HCT116 (cell line): ENCODE measurements around the gene CTBP1. TPM values are rescaled to one million over a fixed set of nuclear protein-coding genes. Genes with fewer than 3 reads are reported as not detected.

Experiments
- ATAC-seq: fragments of 200-7000 bp; cut with Tn5 transposase; 2 replicates; pipeline ENCODE4 v1.9.1; 2020; ENCODE audit warnings: mild to moderate bottlenecking, moderate library complexity
- BruUV-seq: library from RNA; stranded (reverse); fragments of 400-500 nt; replicated peaks from 2 replicates; lab custom pipeline; 2021; lab: Mats Ljungman, UMichigan
- CTCF ChIA-PET: fragments of 300-600 bp; sonication (Branson Sonifier 250); formaldehyde crosslinking; loops from one replicate; lab custom pipeline; 2021; ENCODE audit warnings: antibody characterized with exemption; lab: Charles Lee
- POLR2A ChIA-PET: fragments of 300-600, 350-600 bp; sonication (Branson Sonifier 250); formaldehyde crosslinking; loops from one replicate; lab custom pipeline; 2021; ENCODE audit warnings: antibody characterized with exemption; lab: Charles Lee
- RAD21 ChIA-PET, 2 experiments: fragments of 300-600 bp; sonication (Branson Sonifier 250); formaldehyde crosslinking; loops; one replicate each; lab custom pipeline; 2023; ENCODE audit warnings: low total read pairs in 2 of 2; ENCODE audit not compliant: uncharacterized antibody in 2 of 2, unreplicated experiment in 2 of 2, low non-redundant PET in 1 of 2; lab: Charles Lee
- DNase-seq: peaks from one replicate; pipeline ENCODE4 v3.0.0-alpha.2; 2010; ENCODE audit warnings: low read depth, low spot score
- H2AFZ ChIP-seq: fragments of 200-600 bp; shearing (Covaris generic), sonication (generic); 2 replicates; pipeline ENCODE4 v1.6.1; 2017; ENCODE audit warnings: low read depth, mixed run types, mixed read lengths, antibody characterized with exemption, low read length; ENCODE audit not compliant: poor library complexity, severe bottlenecking
- H3K27ac ChIP-seq: 2 replicates; pipeline ENCODE4 v1.5.1; 2012; ENCODE audit warnings: low read depth, low read length
- H3K27me3 ChIP-seq: fragments of 200-600 bp; sonication (generic); 2 replicates; pipeline ENCODE4 v1.6.1; 2016; ENCODE audit warnings: mixed run types, low read length, mixed read lengths; ENCODE audit not compliant: insufficient read depth
- H3K36me3 ChIP-seq, 2 experiments: fragments of 200-500 bp in 1 of 2; fragments of 200-600 bp in 1 of 2; sonication (Bioruptor generic) in 1 of 2; sonication (generic) in 1 of 2; 2 replicates each; pipeline versions ENCODE4 v1.5.1 to v1.6.1; 2014 to 2016; ENCODE audit warnings: low read length in 2 of 2, inconsistent platforms in 1 of 2, mixed read lengths in 1 of 2, mixed run types in 1 of 2; ENCODE audit not compliant: insufficient read depth in 2 of 2, control insufficient read depth in 1 of 2
- H3K4me1 ChIP-seq, 2 experiments: fragments of 200-600 bp in 1 of 2; sonication (generic) in 1 of 2; 2 replicates each; pipeline versions ENCODE4 v1.5.1 to v1.6.1; 2012 to 2017; ENCODE audit warnings: low read length in 2 of 2, inconsistent platforms in 1 of 2, mild to moderate bottlenecking in 1 of 2, mixed read lengths in 1 of 2, mixed run types in 1 of 2, moderate library complexity in 1 of 2; ENCODE audit not compliant: insufficient read depth in 2 of 2, control insufficient read depth in 1 of 2
- H3K4me2 ChIP-seq: fragments of 200-600 bp; sonication (generic); 2 replicates; pipeline ENCODE4 v1.6.1; 2017; ENCODE audit warnings: mixed run types, low read length, mixed read lengths
- H3K4me3 ChIP-seq, 2 experiments: fragments of 200-600 bp in 1 of 2; sonication (generic) in 1 of 2; replicated peaks in 1 of 2; 2 replicates each; pipeline ENCODE4 v1.5.1; 2011 to 2016; ENCODE audit warnings: low read length in 2 of 2, control low read depth in 1 of 2, low read depth in 1 of 2, mild to moderate bottlenecking in 1 of 2, mixed read lengths in 1 of 2, mixed run types in 1 of 2
- H3K79me2 ChIP-seq: fragments of 200-600 bp; sonication (generic); 2 replicates; pipeline ENCODE4 v1.6.1; 2017; ENCODE audit warnings: mild to moderate bottlenecking, mixed run types, low read length, moderate library complexity, mixed read lengths; ENCODE audit not compliant: insufficient read depth
- H3K9ac ChIP-seq: fragments of 200-600 bp; sonication (generic); 2 replicates; pipeline ENCODE4 v1.6.1; 2016; ENCODE audit warnings: low read length, mixed read lengths
- H3K9me2 ChIP-seq: fragments of 200-600 bp; sonication (generic), shearing (Covaris generic); 2 replicates; pipeline ENCODE4 v1.6.1; 2017; ENCODE audit warnings: mixed run types, mild to moderate bottlenecking, moderate library complexity; ENCODE audit not compliant: insufficient read depth
- H3K9me3 ChIP-seq, 2 experiments: fragments of 200-500 bp in 1 of 2; fragments of 200-600 bp in 1 of 2; sonication (Bioruptor generic) in 1 of 2; sonication (generic) in 1 of 2; 2 replicates each; pipeline ENCODE4 v1.6.1; 2014 to 2017; ENCODE audit warnings: low read length in 2 of 2, mixed read lengths in 2 of 2, inconsistent platforms in 1 of 2, low read depth in 1 of 2, mild to moderate bottlenecking in 1 of 2, mixed run types in 1 of 2, moderate library complexity in 1 of 2; ENCODE audit not compliant: control insufficient read depth in 1 of 2, insufficient read depth in 1 of 2
- H4K20me1 ChIP-seq: fragments of 200-600 bp; sonication (generic), shearing (Covaris generic); 2 replicates; pipeline ENCODE4 v1.6.1; 2017; ENCODE audit warnings: mixed run types, mild to moderate bottlenecking, moderate library complexity; ENCODE audit not compliant: insufficient read depth
- CEBPB ChIP-seq: IDR thresholded peaks from 2 replicates; pipeline ENCODE4 v1.6.1; 2012; ENCODE audit warnings: low read depth
- EZH2 ChIP-seq: fragments of 200-600 bp; sonication (generic); IDR thresholded peaks from 2 replicates; pipeline ENCODE4 v1.6.1; 2017; ENCODE audit warnings: antibody characterized with exemption, mixed run types
- FOSL1 ChIP-seq: IDR thresholded peaks from 2 replicates; pipeline ENCODE4 v1.6.1; 2012; ENCODE audit warnings: low read depth
- JUND ChIP-seq: IDR thresholded peaks from 2 replicates; pipeline ENCODE4 v1.6.1; 2012
- SP1 ChIP-seq: IDR thresholded peaks from 2 replicates; pipeline ENCODE4 v1.6.1; 2012; ENCODE audit warnings: low read depth
- TCF7L2 ChIP-seq: IDR thresholded peaks from 2 replicates; pipeline ENCODE4 v1.7.0; 2011; ENCODE audit warnings: borderline replicate concordance, inconsistent platforms; ENCODE audit not compliant: insufficient read depth, insufficient read length; ENCODE audit errors: extremely low read depth
- intact Hi-C: fragments of 100-400 bp; cut with micrococcal nuclease; formaldehyde crosslinking; loops from 2 replicates; pipeline ENCODE4 v1.10.0; 2022
- total RNA-seq: library from RNA; stranded (reverse); gene quantifications from one replicate; pipeline ENCODE4 v1.2.1, GENCODE V29; 2021; ENCODE audit not compliant: unreplicated experiment
- TF ChIP-seq, protein P1 (sequence below), 3 experiments: fragments of 200-600 bp in 1 of 3; sonication (generic) in 1 of 3; IDR thresholded peaks in 2 of 3; conservative IDR thresholded peaks in 1 of 3; 2 replicates each; pipeline ENCODE4 v1.5.1; 2012 to 2017; ENCODE audit warnings: low read depth in 2 of 3, low read length in 2 of 3, antibody characterized with exemption in 1 of 3, borderline replicate concordance in 1 of 3, control low read depth in 1 of 3, mild to moderate bottlenecking in 1 of 3, mixed read lengths in 1 of 3, mixed run types in 1 of 3, moderate library complexity in 1 of 3; ENCODE audit not compliant: insufficient read depth in 1 of 3
- TF ChIP-seq, protein P2 (sequence below): IDR thresholded peaks from 2 replicates; pipeline ENCODE4 v1.6.1; 2012; ENCODE audit warnings: low read depth
- TF ChIP-seq, protein P3 (sequence below): IDR thresholded peaks from 2 replicates; pipeline ENCODE4 v1.6.1; 2012

Gene CTBP1
- total RNA-seq, 1 experiment from 2014 or later: 175 TPM

- DNase-seq (no peak), ATAC-seq (no peak)
- no TSS peak for BruUV-seq
- peaks cover 13 to 17% of the 10 kb centered on the region in 2 experiments for H3K4me1 ChIP-seq
- intact Hi-C loops: no loop called here
- no peaks in the 10 kb centered on the region for H3K9me2 ChIP-seq
- H2AFZ ChIP-seq: no peak overlapping the region
- TF ChIP-seq, protein P1, sequence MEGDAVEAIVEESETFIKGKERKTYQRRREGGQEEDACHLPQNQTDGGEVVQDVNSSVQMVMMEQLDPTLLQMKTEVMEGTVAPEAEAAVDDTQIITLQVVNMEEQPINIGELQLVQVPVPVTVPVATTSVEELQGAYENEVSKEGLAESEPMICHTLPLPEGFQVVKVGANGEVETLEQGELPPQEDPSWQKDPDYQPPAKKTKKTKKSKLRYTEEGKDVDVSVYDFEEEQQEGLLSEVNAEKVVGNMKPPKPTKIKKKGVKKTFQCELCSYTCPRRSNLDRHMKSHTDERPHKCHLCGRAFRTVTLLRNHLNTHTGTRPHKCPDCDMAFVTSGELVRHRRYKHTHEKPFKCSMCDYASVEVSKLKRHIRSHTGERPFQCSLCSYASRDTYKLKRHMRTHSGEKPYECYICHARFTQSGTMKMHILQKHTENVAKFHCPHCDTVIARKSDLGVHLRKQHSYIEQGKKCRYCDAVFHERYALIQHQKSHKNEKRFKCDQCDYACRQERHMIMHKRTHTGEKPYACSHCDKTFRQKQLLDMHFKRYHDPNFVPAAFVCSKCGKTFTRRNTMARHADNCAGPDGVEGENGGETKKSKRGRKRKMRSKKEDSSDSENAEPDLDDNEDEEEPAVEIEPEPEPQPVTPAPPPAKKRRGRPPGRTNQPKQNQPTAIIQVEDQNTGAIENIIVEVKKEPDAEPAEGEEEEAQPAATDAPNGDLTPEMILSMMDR (IDR thresholded peaks at IDR 0.05 in 2 of 3, conservative IDR thresholded peaks at IDR 0.05 in 1 of 3; ENCODE audit: borderline replicate concordance in 1 of 3, insufficient read depth in 1 of 3, low read depth in 2 of 3, low read length in 2 of 3): no peak
- TF ChIP-seq TCF7L2 (no peak), FOSL1 (no peak), CEBPB (no peak), SP1 (no peak), EZH2 (no peak), JUND (no peak)
- TF ChIP-seq, protein P2, sequence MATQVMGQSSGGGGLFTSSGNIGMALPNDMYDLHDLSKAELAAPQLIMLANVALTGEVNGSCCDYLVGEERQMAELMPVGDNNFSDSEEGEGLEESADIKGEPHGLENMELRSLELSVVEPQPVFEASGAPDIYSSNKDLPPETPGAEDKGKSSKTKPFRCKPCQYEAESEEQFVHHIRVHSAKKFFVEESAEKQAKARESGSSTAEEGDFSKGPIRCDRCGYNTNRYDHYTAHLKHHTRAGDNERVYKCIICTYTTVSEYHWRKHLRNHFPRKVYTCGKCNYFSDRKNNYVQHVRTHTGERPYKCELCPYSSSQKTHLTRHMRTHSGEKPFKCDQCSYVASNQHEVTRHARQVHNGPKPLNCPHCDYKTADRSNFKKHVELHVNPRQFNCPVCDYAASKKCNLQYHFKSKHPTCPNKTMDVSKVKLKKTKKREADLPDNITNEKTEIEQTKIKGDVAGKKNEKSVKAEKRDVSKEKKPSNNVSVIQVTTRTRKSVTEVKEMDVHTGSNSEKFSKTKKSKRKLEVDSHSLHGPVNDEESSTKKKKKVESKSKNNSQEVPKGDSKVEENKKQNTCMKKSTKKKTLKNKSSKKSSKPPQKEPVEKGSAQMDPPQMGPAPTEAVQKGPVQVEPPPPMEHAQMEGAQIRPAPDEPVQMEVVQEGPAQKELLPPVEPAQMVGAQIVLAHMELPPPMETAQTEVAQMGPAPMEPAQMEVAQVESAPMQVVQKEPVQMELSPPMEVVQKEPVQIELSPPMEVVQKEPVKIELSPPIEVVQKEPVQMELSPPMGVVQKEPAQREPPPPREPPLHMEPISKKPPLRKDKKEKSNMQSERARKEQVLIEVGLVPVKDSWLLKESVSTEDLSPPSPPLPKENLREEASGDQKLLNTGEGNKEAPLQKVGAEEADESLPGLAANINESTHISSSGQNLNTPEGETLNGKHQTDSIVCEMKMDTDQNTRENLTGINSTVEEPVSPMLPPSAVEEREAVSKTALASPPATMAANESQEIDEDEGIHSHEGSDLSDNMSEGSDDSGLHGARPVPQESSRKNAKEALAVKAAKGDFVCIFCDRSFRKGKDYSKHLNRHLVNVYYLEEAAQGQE: no peak
- TF ChIP-seq, protein P3, sequence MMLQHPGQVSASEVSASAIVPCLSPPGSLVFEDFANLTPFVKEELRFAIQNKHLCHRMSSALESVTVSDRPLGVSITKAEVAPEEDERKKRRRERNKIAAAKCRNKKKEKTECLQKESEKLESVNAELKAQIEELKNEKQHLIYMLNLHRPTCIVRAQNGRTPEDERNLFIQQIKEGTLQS: no peak
- H3K4me2 ChIP-seq: no peak overlapping the region
- H3K27me3 ChIP-seq: no peaks in the 10 kb centered on the region
- H3K9ac ChIP-seq: no peak overlapping the region
- POLR2A ChIA-PET: no interaction called here
- no peaks in the 10 kb centered on the region for H3K9me3 ChIP-seq
- H3K4me3 ChIP-seq: no peak overlapping the region
- H3K36me3 ChIP-seq: no peaks in the 10 kb centered on the region
- no peaks in the 10 kb centered on the region for H4K20me1 ChIP-seq
- RAD21 ChIA-PET: no interaction called here
- H3K27ac ChIP-seq: no peak overlapping the region
- CTCF ChIA-PET: no interaction called here
- H3K79me2 ChIP-seq: no peaks in the 10 kb centered on the region
These were observed 53.7 kb downstream of the CTBP1 start for GRCh38 chr4:1195109-1195671.
